HCT116 (cell line): ENCODE measurements around the gene TMEM131.

ENCODE experiments used
- CEBPB ChIP-seq: IDR thresholded peaks from 2 replicates; pipeline ENCODE4 v1.6.1; 2012; ENCODE audit warnings: low read depth
- EZH2 ChIP-seq: fragments of 200-600 bp; sonication (generic); IDR thresholded peaks from 2 replicates; pipeline ENCODE4 v1.6.1; 2017; ENCODE audit warnings: antibody characterized with exemption, mixed run types
- POLR2A ChIP-seq: IDR thresholded peaks from 2 replicates; pipeline ENCODE4 v1.7.0; 2011; ENCODE audit warnings: borderline replicate concordance; ENCODE audit not compliant: insufficient read depth, insufficient read length; ENCODE audit errors: extremely low read depth
- POLR2AphosphoS5 ChIP-seq: IDR thresholded peaks from 2 replicates; pipeline ENCODE4 v1.6.1; 2011; ENCODE audit warnings: mild to moderate bottlenecking, low read depth, low read length, moderate library complexity
- RAD21 ChIP-seq: IDR thresholded peaks from 2 replicates; pipeline ENCODE4 v1.6.1; 2012; ENCODE audit warnings: low read depth, mild to moderate bottlenecking
- SIN3A ChIP-seq: IDR thresholded peaks from 2 replicates; pipeline ENCODE4 v1.6.1; 2012; ENCODE audit warnings: low read depth
- TCF7L2 ChIP-seq: IDR thresholded peaks from 2 replicates; pipeline ENCODE4 v1.7.0; 2011; ENCODE audit warnings: borderline replicate concordance, inconsistent platforms; ENCODE audit not compliant: insufficient read depth, insufficient read length; ENCODE audit errors: extremely low read depth
- YY1 ChIP-seq: IDR thresholded peaks from 2 replicates; pipeline ENCODE4 v1.6.1; 2011; ENCODE audit warnings: low read length, low read depth, moderate library complexity, mild to moderate bottlenecking; ENCODE audit not compliant: insufficient replicate concordance; ENCODE audit errors: extremely low read depth
- TF ChIP-seq, protein P1 (sequence below), 3 experiments: fragments of 200-600 bp in 1 of 3; sonication (generic) in 1 of 3; IDR thresholded peaks in 2 of 3; conservative IDR thresholded peaks in 1 of 3; 2 replicates each; pipeline ENCODE4 v1.5.1; 2012 to 2017; ENCODE audit warnings: low read depth in 2 of 3, low read length in 2 of 3, antibody characterized with exemption in 1 of 3, borderline replicate concordance in 1 of 3, control low read depth in 1 of 3, mild to moderate bottlenecking in 1 of 3, mixed read lengths in 1 of 3, mixed run types in 1 of 3, moderate library complexity in 1 of 3; ENCODE audit not compliant: insufficient read depth in 1 of 3
- TF ChIP-seq, protein P2 (sequence below): IDR thresholded peaks from 2 replicates; pipeline ENCODE4 v1.6.1; 2012; ENCODE audit warnings: low read depth
- TF ChIP-seq, protein P3 (sequence below): IDR thresholded peaks from 2 replicates; pipeline ENCODE4 v1.6.1; 2012
- TF ChIP-seq, protein P4 (sequence below): IDR thresholded peaks from 2 replicates; pipeline ENCODE4 v1.6.1; 2011; ENCODE audit warnings: mild to moderate bottlenecking, low read length, moderate library complexity; ENCODE audit not compliant: insufficient replicate concordance; ENCODE audit errors: extremely low read depth

DNA sequence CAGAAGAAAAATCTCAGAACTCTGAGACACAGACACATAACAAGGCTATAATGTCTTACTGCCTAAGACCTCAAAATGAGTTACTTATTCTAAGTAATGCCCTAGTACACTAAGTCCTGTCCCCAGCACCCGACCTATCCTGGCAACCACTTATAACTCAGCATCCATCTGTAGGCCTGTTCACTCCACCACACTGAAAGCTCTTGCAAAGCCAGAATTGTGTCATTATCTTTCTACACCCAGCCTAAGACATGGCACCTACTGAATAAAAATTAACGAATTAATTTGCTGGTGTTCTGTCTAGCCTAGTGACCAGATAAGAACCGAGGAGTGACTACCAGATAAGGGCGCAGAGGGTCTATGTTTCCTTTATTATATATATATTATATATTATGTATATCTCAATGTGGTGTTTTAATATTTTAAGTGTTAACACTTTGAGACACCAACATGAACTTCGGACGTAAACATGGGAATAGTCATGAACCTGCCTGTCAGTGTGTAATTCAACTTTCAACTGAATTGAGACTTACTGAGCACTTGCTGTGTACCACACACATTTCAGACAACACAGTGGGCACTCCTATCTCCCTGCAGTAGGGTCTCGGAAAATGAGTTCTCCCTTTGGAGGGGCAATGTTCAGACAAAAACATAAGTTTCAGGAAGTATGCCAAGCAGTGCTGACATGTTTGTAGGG is 27.7 kb downstream of the TMEM131 start:
- TF ChIP-seq, protein P1, sequence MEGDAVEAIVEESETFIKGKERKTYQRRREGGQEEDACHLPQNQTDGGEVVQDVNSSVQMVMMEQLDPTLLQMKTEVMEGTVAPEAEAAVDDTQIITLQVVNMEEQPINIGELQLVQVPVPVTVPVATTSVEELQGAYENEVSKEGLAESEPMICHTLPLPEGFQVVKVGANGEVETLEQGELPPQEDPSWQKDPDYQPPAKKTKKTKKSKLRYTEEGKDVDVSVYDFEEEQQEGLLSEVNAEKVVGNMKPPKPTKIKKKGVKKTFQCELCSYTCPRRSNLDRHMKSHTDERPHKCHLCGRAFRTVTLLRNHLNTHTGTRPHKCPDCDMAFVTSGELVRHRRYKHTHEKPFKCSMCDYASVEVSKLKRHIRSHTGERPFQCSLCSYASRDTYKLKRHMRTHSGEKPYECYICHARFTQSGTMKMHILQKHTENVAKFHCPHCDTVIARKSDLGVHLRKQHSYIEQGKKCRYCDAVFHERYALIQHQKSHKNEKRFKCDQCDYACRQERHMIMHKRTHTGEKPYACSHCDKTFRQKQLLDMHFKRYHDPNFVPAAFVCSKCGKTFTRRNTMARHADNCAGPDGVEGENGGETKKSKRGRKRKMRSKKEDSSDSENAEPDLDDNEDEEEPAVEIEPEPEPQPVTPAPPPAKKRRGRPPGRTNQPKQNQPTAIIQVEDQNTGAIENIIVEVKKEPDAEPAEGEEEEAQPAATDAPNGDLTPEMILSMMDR (IDR thresholded peaks at IDR 0.05 in 2 of 3, conservative IDR thresholded peaks at IDR 0.05 in 1 of 3; ENCODE audit: borderline replicate concordance in 1 of 3, insufficient read depth in 1 of 3, low read depth in 2 of 3, low read length in 2 of 3), result no peak
- no peak for TF ChIP-seq RAD21
- no peak for TF ChIP-seq YY1
- TF ChIP-seq, protein P2, sequence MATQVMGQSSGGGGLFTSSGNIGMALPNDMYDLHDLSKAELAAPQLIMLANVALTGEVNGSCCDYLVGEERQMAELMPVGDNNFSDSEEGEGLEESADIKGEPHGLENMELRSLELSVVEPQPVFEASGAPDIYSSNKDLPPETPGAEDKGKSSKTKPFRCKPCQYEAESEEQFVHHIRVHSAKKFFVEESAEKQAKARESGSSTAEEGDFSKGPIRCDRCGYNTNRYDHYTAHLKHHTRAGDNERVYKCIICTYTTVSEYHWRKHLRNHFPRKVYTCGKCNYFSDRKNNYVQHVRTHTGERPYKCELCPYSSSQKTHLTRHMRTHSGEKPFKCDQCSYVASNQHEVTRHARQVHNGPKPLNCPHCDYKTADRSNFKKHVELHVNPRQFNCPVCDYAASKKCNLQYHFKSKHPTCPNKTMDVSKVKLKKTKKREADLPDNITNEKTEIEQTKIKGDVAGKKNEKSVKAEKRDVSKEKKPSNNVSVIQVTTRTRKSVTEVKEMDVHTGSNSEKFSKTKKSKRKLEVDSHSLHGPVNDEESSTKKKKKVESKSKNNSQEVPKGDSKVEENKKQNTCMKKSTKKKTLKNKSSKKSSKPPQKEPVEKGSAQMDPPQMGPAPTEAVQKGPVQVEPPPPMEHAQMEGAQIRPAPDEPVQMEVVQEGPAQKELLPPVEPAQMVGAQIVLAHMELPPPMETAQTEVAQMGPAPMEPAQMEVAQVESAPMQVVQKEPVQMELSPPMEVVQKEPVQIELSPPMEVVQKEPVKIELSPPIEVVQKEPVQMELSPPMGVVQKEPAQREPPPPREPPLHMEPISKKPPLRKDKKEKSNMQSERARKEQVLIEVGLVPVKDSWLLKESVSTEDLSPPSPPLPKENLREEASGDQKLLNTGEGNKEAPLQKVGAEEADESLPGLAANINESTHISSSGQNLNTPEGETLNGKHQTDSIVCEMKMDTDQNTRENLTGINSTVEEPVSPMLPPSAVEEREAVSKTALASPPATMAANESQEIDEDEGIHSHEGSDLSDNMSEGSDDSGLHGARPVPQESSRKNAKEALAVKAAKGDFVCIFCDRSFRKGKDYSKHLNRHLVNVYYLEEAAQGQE, result no peak
- TF ChIP-seq EZH2, result no peak
- TF ChIP-seq, protein P3, sequence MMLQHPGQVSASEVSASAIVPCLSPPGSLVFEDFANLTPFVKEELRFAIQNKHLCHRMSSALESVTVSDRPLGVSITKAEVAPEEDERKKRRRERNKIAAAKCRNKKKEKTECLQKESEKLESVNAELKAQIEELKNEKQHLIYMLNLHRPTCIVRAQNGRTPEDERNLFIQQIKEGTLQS, result no peak
- TF ChIP-seq POLR2AphosphoS5, result no peak
- no peak for TF ChIP-seq TCF7L2
- TF ChIP-seq POLR2A, result no peak
- TF ChIP-seq SIN3A, result no peak
- TF ChIP-seq, protein P4, sequence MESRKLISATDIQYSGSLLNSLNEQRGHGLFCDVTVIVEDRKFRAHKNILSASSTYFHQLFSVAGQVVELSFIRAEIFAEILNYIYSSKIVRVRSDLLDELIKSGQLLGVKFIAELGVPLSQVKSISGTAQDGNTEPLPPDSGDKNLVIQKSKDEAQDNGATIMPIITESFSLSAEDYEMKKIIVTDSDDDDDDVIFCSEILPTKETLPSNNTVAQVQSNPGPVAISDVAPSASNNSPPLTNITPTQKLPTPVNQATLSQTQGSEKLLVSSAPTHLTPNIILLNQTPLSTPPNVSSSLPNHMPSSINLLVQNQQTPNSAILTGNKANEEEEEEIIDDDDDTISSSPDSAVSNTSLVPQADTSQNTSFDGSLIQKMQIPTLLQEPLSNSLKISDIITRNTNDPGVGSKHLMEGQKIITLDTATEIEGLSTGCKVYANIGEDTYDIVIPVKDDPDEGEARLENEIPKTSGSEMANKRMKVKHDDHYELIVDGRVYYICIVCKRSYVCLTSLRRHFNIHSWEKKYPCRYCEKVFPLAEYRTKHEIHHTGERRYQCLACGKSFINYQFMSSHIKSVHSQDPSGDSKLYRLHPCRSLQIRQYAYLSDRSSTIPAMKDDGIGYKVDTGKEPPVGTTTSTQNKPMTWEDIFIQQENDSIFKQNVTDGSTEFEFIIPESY, result no peak
- TF ChIP-seq CEBPB, result no peak
